Nephron progenitor cell (in vitro differentiated cells): ENCODE data around the gene KIF3C.
"Not testable (repeated sequence)": the region's sequence is repeated elsewhere in the genome, so short reads cannot be mapped to it uniquely, and the experiment has no call there.

Experiments
- DNase-seq: peaks from one replicate; pipeline ENCODE4 v3.0.0; 2021
- H3K27ac Mint-ChIP-seq: 2 replicates; pipeline ENCODE4 v1.8.0; 2021; ENCODE audit warnings: mild to moderate bottlenecking, moderate library complexity, mixed read lengths
- H3K27me3 Mint-ChIP-seq: 2 replicates; pipeline ENCODE4 v1.8.0; 2021; ENCODE audit warnings: mild to moderate bottlenecking, low read depth, mixed read lengths; ENCODE audit not compliant: poor library complexity
- H3K36me3 Mint-ChIP-seq: 2 replicates; pipeline ENCODE4 v1.8.0; 2021; ENCODE audit warnings: low read depth, mixed read lengths
- H3K4me1 Mint-ChIP-seq: 2 replicates; pipeline ENCODE4 v1.8.0; 2021; ENCODE audit warnings: mixed read lengths
- H3K4me3 Mint-ChIP-seq: 2 replicates; pipeline ENCODE4 v1.8.0; 2021; ENCODE audit warnings: mild to moderate bottlenecking, moderate library complexity, mixed read lengths
- H3K9me3 Mint-ChIP-seq: 2 replicates; pipeline ENCODE4 v1.8.0; 2021; ENCODE audit warnings: mild to moderate bottlenecking, moderate library complexity, mixed read lengths
- TF ChIP-seq, protein P1 (sequence below): fragments of 200-600 bp; sonication (generic); IDR thresholded peaks from 2 replicates; pipeline ENCODE4 v1.5.0; 2021; ENCODE audit warnings: antibody characterized with exemption

The KIF3C gene

GRCh38 chr2:26001743-26002351 lies 19.6 kb upstream of the KIF3C start:
- Mint-ChIP-seq H3K4me1 (peaks cover 12% of the 10 kb centered on the region), H3K4me3 (no peak overlapping the region), H3K27me3 (peaks cover 4% of the 10 kb centered on the region), H3K27ac (no peak overlapping the region), H3K9me3 (no peaks in the 10 kb centered on the region), H3K36me3 (no peaks in the 10 kb centered on the region)
- TF ChIP-seq, protein P1, sequence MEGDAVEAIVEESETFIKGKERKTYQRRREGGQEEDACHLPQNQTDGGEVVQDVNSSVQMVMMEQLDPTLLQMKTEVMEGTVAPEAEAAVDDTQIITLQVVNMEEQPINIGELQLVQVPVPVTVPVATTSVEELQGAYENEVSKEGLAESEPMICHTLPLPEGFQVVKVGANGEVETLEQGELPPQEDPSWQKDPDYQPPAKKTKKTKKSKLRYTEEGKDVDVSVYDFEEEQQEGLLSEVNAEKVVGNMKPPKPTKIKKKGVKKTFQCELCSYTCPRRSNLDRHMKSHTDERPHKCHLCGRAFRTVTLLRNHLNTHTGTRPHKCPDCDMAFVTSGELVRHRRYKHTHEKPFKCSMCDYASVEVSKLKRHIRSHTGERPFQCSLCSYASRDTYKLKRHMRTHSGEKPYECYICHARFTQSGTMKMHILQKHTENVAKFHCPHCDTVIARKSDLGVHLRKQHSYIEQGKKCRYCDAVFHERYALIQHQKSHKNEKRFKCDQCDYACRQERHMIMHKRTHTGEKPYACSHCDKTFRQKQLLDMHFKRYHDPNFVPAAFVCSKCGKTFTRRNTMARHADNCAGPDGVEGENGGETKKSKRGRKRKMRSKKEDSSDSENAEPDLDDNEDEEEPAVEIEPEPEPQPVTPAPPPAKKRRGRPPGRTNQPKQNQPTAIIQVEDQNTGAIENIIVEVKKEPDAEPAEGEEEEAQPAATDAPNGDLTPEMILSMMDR, result no peak
- no peak for DNase-seq

- no peaks in the 10 kb centered on the region for H3K36me3 Mint-ChIP-seq
- peaks cover 11% of the 10 kb centered on the region for H3K4me1 Mint-ChIP-seq
- H3K27ac Mint-ChIP-seq, result no peak overlapping the region
- TF ChIP-seq, protein P1, result no peak
- no peak for DNase-seq
- H3K9me3 Mint-ChIP-seq, result no peaks in the 10 kb centered on the region
- no peak overlapping the region for H3K4me3 Mint-ChIP-seq
- H3K27me3 Mint-ChIP-seq, result peaks cover 4% of the 10 kb centered on the region
Observed at GRCh38 chr2:26000561-26001082, 18.3 kb upstream of the KIF3C start.

GRCh38 chr2:25999406-25999805 lies 17.1 kb upstream of the KIF3C start:
- not testable (repeated sequence) for H3K4me1 Mint-ChIP-seq, H3K27ac Mint-ChIP-seq, H3K27me3 Mint-ChIP-seq, H3K9me3 Mint-ChIP-seq, DNase-seq, H3K4me3 Mint-ChIP-seq, H3K36me3 Mint-ChIP-seq

DNA sequence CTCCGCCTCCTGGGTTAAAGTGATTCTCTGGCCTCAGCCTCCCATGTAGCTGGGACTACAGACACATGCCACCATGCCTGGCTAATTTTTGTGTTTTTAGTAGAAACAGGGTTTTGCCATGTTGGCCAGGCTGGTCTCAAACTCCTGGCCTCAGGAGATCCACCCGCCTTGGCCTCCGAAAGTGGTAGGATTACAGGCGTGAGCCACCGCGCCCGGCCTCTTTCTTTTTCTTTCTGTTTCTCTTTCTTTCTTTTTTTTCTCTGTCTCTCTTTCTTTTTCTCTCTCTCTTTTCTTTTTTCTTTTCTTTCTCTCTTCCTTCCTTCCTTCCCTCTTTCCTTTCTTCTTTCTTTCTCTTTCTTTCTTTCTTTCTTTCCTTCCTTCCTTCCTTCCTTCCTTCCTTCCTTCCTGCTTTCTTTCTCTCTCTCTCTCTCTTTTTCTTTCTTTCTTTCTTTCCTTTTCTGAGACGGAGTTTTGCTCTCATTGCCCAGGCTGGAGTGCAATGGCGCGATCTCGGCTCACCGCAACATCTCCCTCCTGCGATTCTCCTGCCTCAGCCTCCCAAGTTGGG lies 16.6 kb upstream of the KIF3C start:
- H3K27ac Mint-ChIP-seq, result peak overlapping the region; percentile 61
- not testable (repeated sequence) for H3K4me1 Mint-ChIP-seq, H3K9me3 Mint-ChIP-seq, DNase-seq, H3K27me3 Mint-ChIP-seq, H3K36me3 Mint-ChIP-seq, H3K4me3 Mint-ChIP-seq

DNA sequence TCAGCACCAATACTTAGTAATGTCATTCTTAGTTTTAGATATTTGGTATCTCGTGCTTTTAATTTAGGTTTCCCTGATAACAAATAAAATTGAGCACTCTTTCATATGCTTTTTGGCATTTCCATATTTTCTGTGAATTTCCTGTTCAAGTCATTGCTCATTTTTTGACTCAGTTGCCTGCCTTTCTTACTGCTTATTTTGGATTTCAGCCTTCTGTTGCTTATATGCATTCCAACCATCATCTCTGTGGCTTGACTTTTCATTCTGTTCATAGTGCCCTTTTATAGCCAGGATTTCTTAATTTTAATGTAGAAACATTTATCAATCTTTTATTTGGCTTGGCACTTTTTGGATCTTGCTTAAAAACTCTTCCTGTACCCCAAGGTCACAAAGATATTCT lies 14.5 kb upstream of the KIF3C start:
- no peaks in the 10 kb centered on the region for H3K36me3 Mint-ChIP-seq
- peaks cover 14% of the 10 kb centered on the region for H3K27me3 Mint-ChIP-seq
- H3K27ac Mint-ChIP-seq, result no peak overlapping the region
- H3K4me3 Mint-ChIP-seq, result no peak overlapping the region
- peaks cover 14% of the 10 kb centered on the region for H3K4me1 Mint-ChIP-seq
- no peak for DNase-seq
- TF ChIP-seq, protein P1, result no peak
- H3K9me3 Mint-ChIP-seq, result no peaks in the 10 kb centered on the region

GRCh38 chr2:25994509-25994908 lies 12.2 kb upstream of the KIF3C start:
- Mint-ChIP-seq H3K27ac (no peak overlapping the region), H3K36me3 (no peaks in the 10 kb centered on the region), H3K4me3 (no peak overlapping the region), H3K9me3 (no peaks in the 10 kb centered on the region), H3K4me1 (peaks cover 15% of the 10 kb centered on the region), H3K27me3 (peaks cover 22% of the 10 kb centered on the region)
- DNase-seq, result no peak
- TF ChIP-seq, protein P1, result no peak

- H3K9me3 Mint-ChIP-seq, result peaks cover 4% of the 10 kb centered on the region
- H3K36me3 Mint-ChIP-seq, result no peaks in the 10 kb centered on the region
- no peak for DNase-seq
- TF ChIP-seq, protein P1, result no peak
- peaks cover 22% of the 10 kb centered on the region for H3K27me3 Mint-ChIP-seq
- H3K4me1 Mint-ChIP-seq, result peaks cover 8% of the 10 kb centered on the region
- no peak overlapping the region for H3K27ac Mint-ChIP-seq
- H3K4me3 Mint-ChIP-seq, result no peak overlapping the region
Observed at GRCh38 chr2:25993049-25993448, 10.8 kb upstream of the KIF3C start.
